Measurements from ENCODE around the gene HOXB5. TPM values are rescaled to one million over a fixed set of nuclear protein-coding genes. Genes with fewer than 3 reads are reported as not detected.
A peak's percentile ranks its signal among the peaks of the same experiment; 100 is the strongest.

HOXB5 gene
- total RNA-seq, 1 donor from 2014 or later, result 3.9 TPM

DNA sequence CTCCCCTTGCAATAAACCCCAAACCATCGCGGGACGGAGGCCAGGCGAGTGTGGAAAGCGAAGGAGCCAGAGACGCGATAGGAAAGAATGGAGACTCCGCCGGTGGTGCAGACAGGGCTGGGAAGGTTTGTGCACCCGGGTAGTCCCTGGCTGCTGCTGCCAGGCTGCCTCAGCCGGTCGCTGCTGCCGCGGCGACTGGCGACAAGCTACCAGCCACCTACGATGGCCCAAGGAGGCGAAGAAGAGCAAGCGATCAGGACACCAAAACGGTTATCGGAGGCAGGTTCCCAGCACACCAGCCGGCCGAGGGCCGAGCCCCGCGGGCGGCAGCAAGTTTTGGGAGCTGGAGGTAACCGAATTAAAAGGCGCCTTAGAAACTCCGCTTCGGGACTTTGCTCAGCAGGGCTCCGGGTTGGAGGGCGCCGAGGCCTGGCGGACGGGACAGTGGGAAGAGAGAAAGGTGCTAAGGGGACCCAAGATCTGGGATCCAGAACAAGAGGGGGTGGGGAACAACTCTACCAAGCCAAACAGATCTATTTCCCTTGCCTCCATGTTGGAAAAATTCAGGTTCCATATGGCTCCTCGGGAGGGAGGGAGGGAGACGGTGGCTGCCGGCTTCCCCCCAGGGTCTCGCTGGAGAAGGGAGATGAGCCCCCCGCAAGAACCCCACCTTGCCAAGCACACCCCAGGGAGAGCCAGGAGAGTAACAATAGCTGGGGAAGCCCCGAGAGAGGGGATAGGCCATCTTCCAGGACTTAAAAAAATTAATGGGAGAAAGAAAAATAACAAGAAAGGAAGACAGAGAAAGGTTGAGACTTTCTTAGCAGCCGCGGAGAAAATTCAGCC is 38.9 kb downstream of the HOXB5 start:
- DNase-seq (no peak), ATAC-seq (no peak)
- TF ChIP-seq, protein P1, sequence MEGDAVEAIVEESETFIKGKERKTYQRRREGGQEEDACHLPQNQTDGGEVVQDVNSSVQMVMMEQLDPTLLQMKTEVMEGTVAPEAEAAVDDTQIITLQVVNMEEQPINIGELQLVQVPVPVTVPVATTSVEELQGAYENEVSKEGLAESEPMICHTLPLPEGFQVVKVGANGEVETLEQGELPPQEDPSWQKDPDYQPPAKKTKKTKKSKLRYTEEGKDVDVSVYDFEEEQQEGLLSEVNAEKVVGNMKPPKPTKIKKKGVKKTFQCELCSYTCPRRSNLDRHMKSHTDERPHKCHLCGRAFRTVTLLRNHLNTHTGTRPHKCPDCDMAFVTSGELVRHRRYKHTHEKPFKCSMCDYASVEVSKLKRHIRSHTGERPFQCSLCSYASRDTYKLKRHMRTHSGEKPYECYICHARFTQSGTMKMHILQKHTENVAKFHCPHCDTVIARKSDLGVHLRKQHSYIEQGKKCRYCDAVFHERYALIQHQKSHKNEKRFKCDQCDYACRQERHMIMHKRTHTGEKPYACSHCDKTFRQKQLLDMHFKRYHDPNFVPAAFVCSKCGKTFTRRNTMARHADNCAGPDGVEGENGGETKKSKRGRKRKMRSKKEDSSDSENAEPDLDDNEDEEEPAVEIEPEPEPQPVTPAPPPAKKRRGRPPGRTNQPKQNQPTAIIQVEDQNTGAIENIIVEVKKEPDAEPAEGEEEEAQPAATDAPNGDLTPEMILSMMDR (IDR thresholded peaks at IDR 0.05), result no peak
- Histone ChIP-seq H3K36me3 (no peaks in the 10 kb centered on the region), H3K4me1 (peaks cover 4% of the 10 kb centered on the region), H3K4me3 (peak overlapping the region; percentile 43), H3K27me3 (ENCODE audit: low read depth) (peaks cover 48% of the 10 kb centered on the region), H3K27ac (peak overlapping the region; percentile 75), H3K9me3 (no peaks in the 10 kb centered on the region)
- intact Hi-C loops (cut with DNase I), result no loop called here

DNA sequence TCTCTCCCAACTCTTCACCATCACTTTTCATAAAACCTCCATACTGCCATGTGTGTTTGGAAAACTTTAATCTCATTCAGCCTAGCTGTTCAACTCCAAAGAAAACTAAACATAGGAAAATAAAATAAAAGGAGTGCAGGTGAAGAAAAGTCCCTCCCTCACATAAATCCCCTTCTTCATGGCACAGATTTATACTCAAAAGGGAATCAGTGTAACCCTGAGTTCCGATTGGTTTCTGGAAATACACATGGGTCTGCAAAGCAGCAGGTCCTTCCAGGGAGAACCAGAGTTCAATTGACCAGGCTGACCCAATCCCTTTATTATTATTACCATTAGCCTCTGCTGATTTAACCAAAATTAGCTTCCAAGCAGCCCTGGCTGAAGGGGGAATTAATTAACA is 39.8 kb downstream of the HOXB5 start:
- H3K4me3 ChIP-seq, result peak overlapping the region; percentile 43
- no peak for ATAC-seq

DNA sequence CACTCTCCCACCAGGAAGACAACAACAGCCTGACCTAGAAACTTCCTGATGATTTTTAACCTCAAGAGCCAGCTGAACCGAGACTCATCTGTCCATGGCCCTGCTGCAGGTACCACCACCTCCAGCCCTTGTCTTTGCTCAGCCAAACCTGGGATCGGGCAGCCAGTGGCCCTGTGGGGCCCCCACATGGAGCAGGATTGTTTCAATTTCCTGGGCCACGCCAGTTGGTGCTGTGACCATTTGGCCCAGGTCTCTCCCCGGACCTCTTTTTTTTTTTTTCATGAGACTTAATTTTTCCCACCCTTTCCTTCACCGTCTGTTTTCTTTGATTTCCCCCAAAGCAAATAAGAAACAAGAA is 40.4 kb downstream of the HOXB5 start:
- peak overlapping the region; percentile 43 for H3K4me3 ChIP-seq
- H3K27me3 ChIP-seq (ENCODE audit: low read depth), result peaks cover 48% of the 10 kb centered on the region
- TF ChIP-seq, protein P1 (IDR thresholded peaks at IDR 0.05), result no peak
- peaks cover 5% of the 10 kb centered on the region for H3K4me1 ChIP-seq
- peak overlapping the region; percentile 81 for H3K27ac ChIP-seq
- intact Hi-C loops (cut with DNase I), result no loop called here
- no peaks in the 10 kb centered on the region for H3K36me3 ChIP-seq
- no peaks in the 10 kb centered on the region for H3K9me3 ChIP-seq
- DNase-seq, result no peak
- no peak for ATAC-seq

More for the DNA sequence above, 39.8 kb downstream of the HOXB5 start:
- peaks cover 2% of the 10 kb centered on the region for H3K4me1 ChIP-seq
- H3K9me3 ChIP-seq, result no peaks in the 10 kb centered on the region
- intact Hi-C loops (cut with DNase I), result no loop called here
- no peaks in the 10 kb centered on the region for H3K36me3 ChIP-seq
- DNase-seq, result no peak
- peaks cover 48% of the 10 kb centered on the region for H3K27me3 ChIP-seq (ENCODE audit: low read depth)
- TF ChIP-seq, protein P1 (IDR thresholded peaks at IDR 0.05), result no peak
- peak overlapping the region; percentile 81 for H3K27ac ChIP-seq

DNA sequence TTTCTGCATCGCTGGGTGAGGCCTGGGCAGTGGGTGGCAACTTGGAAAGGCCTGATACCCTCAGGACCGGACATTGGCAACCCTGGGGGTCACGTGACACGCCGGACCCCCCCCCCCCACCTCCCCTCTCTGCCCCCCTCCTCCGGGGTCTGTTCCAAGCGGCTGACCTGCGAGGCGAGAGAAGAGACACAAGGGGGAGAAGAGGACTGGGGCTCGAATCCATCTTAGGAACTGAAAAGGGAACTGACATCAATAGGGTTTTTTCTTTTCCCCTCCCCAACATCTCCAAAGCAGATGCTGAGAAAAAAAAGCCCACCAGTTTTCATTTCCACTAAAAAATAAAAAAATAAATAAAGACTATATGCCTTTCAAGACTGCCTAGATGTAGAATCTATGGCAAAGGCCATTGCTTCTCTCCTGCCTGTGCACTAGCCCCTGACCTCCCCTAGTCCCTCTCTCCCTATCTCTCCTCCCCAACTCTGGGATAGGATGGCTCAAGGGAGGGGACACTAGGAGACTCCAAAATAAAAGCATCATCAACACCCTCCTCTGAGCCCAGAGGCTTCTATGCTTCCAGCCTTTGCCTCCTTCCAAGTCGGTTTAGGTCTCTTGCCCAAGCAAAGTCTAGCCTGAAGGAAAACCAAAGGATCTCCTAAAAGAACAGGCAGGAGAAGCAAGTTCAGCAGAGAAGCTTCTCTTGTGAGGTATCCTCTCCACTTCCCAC is 41.0 kb downstream of the HOXB5 start:
- intact Hi-C loops (cut with DNase I), result no loop called here
- no peaks in the 10 kb centered on the region for H3K36me3 ChIP-seq
- DNase-seq, result no peak
- H3K27me3 ChIP-seq (ENCODE audit: low read depth), result peaks cover 53% of the 10 kb centered on the region
- H3K4me1 ChIP-seq, result peaks cover 5% of the 10 kb centered on the region
- H3K9me3 ChIP-seq, result no peaks in the 10 kb centered on the region
- peak overlapping the region; percentile 81 for H3K27ac ChIP-seq
- peak overlapping the region; percentile 43 for H3K4me3 ChIP-seq
- peak; percentile 42 to 64 for ATAC-seq
- TF ChIP-seq, protein P1 (IDR thresholded peaks at IDR 0.05), result no peak

DNA sequence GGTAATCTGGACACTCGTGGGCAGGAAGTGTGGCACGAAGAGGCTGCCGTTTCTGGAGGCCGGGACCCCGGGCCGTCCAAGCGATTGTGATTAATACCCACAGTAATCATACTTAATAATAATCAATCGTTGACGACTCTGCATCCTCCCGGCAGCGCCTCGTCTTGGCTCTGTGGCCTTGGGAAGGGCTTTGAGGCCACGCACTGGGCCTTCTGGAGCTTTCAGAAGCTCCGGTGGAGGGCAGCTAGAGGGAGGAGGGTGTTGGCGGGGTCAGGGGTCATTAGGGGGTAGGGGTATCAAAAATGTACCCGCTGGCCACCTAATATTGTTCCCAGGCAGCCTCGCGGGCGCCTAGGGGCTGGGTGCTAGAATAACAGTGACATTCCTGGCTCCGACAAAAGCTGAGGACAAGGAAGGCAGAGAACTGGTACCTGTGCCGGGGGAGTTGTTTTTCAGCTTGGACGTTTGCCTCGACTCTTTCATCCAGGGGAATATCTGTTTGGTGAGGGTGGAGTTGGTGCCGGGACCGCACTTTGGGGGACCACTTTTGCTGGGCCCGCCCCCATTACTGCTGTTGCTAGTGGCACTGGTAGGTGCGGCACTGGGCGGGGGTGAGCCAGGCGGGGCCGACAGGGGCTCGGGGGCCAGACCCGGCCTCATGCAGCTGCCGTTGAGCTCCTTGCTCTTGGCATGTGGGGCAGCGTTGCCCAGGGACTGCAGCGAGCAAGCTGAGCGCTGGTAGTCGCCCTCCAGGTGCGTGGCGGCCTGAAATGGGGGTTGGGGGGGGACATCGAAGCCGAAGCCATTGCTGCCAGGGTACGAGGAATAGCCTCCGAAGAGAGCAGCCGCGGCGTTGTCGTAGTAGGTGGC is 41.7 kb downstream of the HOXB5 start:
- TF ChIP-seq, protein P1 (IDR thresholded peaks at IDR 0.05), result no peak

More for the DNA sequence above, 41.7 kb downstream of the HOXB5 start:
- Histone ChIP-seq H3K36me3 (no peaks in the 10 kb centered on the region), H3K27me3 (ENCODE audit: low read depth) (peaks cover 61% of the 10 kb centered on the region), H3K4me3 (peak overlapping the region; percentile 6), H3K4me1 (peaks cover 8% of the 10 kb centered on the region), H3K27ac (peak overlapping the region; percentile 81), H3K9me3 (no peaks in the 10 kb centered on the region)
- intact Hi-C loops (cut with DNase I), result no loop called here
- DNase-seq (no peak), ATAC-seq (no peak)
